IMR-90 (cell line): ENCODE data around the gene OGFOD3. TPM values are rescaled to one million over a fixed set of nuclear protein-coding genes. Genes with fewer than 3 reads are reported as not detected.

Experiments used
- ATAC-seq: fragments of 200-7000 bp; cut with Tn5 transposase; 2 replicates; pipeline ENCODE4 v1.9.1; 2020; ENCODE audit warnings: low read depth, mild to moderate bottlenecking, moderate library complexity
- BruUV-seq: library from RNA; stranded (reverse); fragments of 400-500 nt; replicated peaks from 2 replicates; lab custom pipeline; 2021; lab: Mats Ljungman, UMichigan
- CTCF ChIA-PET: fragments of 300-600 bp; formaldehyde crosslinking; extraction: SDS; loops from one replicate; lab custom pipeline; 2021; ENCODE audit warnings: antibody characterized with exemption; lab: Yijun Ruan, JAX
- POLR2A ChIA-PET: fragments of 300-600 bp; sonication (Branson Sonifier 250); formaldehyde crosslinking; loops from one replicate; lab custom pipeline; 2022; ENCODE audit warnings: antibody characterized with exemption; ENCODE audit not compliant: unreplicated experiment; lab: Charles Lee
- DNase-seq: peaks from one replicate; pipeline ENCODE4 v3.0.0; 2013
- H2AFZ ChIP-seq: replicated peaks from 2 replicates; pipeline ENCODE3; 2013; ENCODE audit warnings: low read length, mild to moderate bottlenecking; ENCODE audit not compliant: poor library complexity
- H2AK5ac ChIP-seq: 2 replicates; pipeline ENCODE4 v1.6.1; 2013; ENCODE audit warnings: low read depth, low read length, inconsistent platforms
- H2AK9ac ChIP-seq: replicated peaks from 2 replicates; pipeline ENCODE3; 2013; ENCODE audit warnings: mild to moderate bottlenecking, low read depth, low read length, moderate library complexity; ENCODE audit not compliant: poor library complexity
- H2BK120ac ChIP-seq: 2 replicates; pipeline ENCODE4 v1.6.1; 2013; ENCODE audit warnings: low read depth, low read length, inconsistent platforms
- H2BK15ac ChIP-seq: 3 replicates; pipeline ENCODE4 v1.6.1; 2013; ENCODE audit warnings: low read depth, low read length, inconsistent platforms
- H2BK20ac ChIP-seq: 2 replicates; pipeline ENCODE4 v1.6.1; 2013; ENCODE audit warnings: low read depth, mild to moderate bottlenecking, inconsistent platforms, low read length, moderate library complexity
- H2BK5ac ChIP-seq: 2 replicates; pipeline ENCODE4 v1.6.1; 2013; ENCODE audit warnings: mild to moderate bottlenecking, low read depth, low read length, inconsistent platforms; ENCODE audit not compliant: poor library complexity, severe bottlenecking
- H3K14ac ChIP-seq: replicated peaks from 2 replicates; pipeline ENCODE4 v1.6.1; 2013; ENCODE audit warnings: low read depth, low read length, inconsistent platforms
- H3K18ac ChIP-seq: 2 replicates; pipeline ENCODE4 v1.6.1; 2013; ENCODE audit warnings: low read depth, low read length, control low read depth
- H3K23ac ChIP-seq: 2 replicates; pipeline ENCODE4 v1.6.1; 2013; ENCODE audit warnings: low read depth, low read length, inconsistent platforms
- H3K27ac ChIP-seq: 2 replicates; pipeline ENCODE4 v1.5.1; 2013; ENCODE audit warnings: mild to moderate bottlenecking, control low read depth, low read length; ENCODE audit not compliant: insufficient read depth
- H3K27me3 ChIP-seq: 2 replicates; pipeline ENCODE4 v1.6.1; 2013; ENCODE audit warnings: low read length; ENCODE audit not compliant: control insufficient read depth, insufficient read depth
- H3K36me3 ChIP-seq: 2 replicates; pipeline ENCODE4 v1.6.1; 2013; ENCODE audit warnings: low read length, mixed read lengths; ENCODE audit not compliant: control insufficient read depth, insufficient read depth
- H3K4ac ChIP-seq: 2 replicates; pipeline ENCODE4 v1.6.1; 2013; ENCODE audit warnings: low read depth, low read length, inconsistent platforms
- H3K4me1 ChIP-seq: 2 replicates; pipeline ENCODE4 v1.6.1; 2013; ENCODE audit warnings: low read length, mixed read lengths; ENCODE audit not compliant: control insufficient read depth, insufficient read depth
- H3K4me2 ChIP-seq: 2 replicates; pipeline ENCODE4 v1.6.1; 2013; ENCODE audit warnings: low read depth, mild to moderate bottlenecking, control low read depth, low read length, moderate library complexity
- H3K4me3 ChIP-seq: 2 replicates; pipeline ENCODE4 v1.5.1; 2013; ENCODE audit warnings: low read depth, mild to moderate bottlenecking, control low read depth, low read length, moderate library complexity; ENCODE audit not compliant: insufficient read depth
- H3K56ac ChIP-seq: 2 replicates; pipeline ENCODE4 v1.6.1; 2013; ENCODE audit warnings: low read length, inconsistent platforms; ENCODE audit not compliant: insufficient read depth; ENCODE audit errors: extremely low read depth
- H3K79me1 ChIP-seq, 2 experiments: 2 replicates each; pipeline ENCODE4 v1.6.1; 2013; ENCODE audit warnings: low read length in 2 of 2, inconsistent platforms in 1 of 2, low read depth in 1 of 2
- H3K9ac ChIP-seq: 2 replicates; pipeline ENCODE4 v1.6.1; 2013; ENCODE audit warnings: low read depth, low read length, control low read depth
- H3K9me1 ChIP-seq: 2 replicates; pipeline ENCODE4 v1.6.1; 2013; ENCODE audit warnings: low read length, inconsistent platforms; ENCODE audit not compliant: insufficient read depth
- H3K9me3 ChIP-seq: 2 replicates; pipeline ENCODE4 v1.6.1; 2013; ENCODE audit warnings: low read length; ENCODE audit not compliant: control insufficient read depth, insufficient read depth
- H4K20me1 ChIP-seq: 2 replicates; pipeline ENCODE4 v1.6.1; 2013; ENCODE audit warnings: low read length, inconsistent platforms; ENCODE audit not compliant: insufficient read depth
- H4K5ac ChIP-seq: 2 replicates; pipeline ENCODE4 v1.6.1; 2013; ENCODE audit warnings: mild to moderate bottlenecking, low read depth, low read length, control low read depth
- H4K8ac ChIP-seq, 2 experiments: 2 replicates each; pipeline ENCODE4 v1.6.1; 2013; ENCODE audit warnings: low read depth in 2 of 2, low read length in 2 of 2, control low read depth in 1 of 2, inconsistent platforms in 1 of 2
- H4K91ac ChIP-seq: 2 replicates; pipeline ENCODE4 v1.6.1; 2013; ENCODE audit warnings: low read depth, low read length, inconsistent platforms; ENCODE audit not compliant: insufficient read depth
- BHLHE40 ChIP-seq: fragments of 150-350 bp; IDR thresholded peaks from 2 replicates; pipeline ENCODE4 v1.6.1; 2016; ENCODE audit warnings: mild to moderate bottlenecking, low read depth, low read length
- ELK1 ChIP-seq: fragments of 150-350 bp; IDR thresholded peaks from 2 replicates; pipeline ENCODE4 v1.6.1; 2016; ENCODE audit warnings: low read depth, mild to moderate bottlenecking, low read length, moderate library complexity, borderline replicate concordance
- MAZ ChIP-seq: IDR thresholded peaks from 2 replicates; pipeline ENCODE4 v1.6.1; 2012; ENCODE audit warnings: low read depth, mild to moderate bottlenecking, low read length, improper control_type of control experiment, moderate library complexity, borderline replicate concordance
- MXI1 ChIP-seq: IDR thresholded peaks from 2 replicates; pipeline ENCODE4 v1.6.1; 2012; ENCODE audit warnings: low read depth, mild to moderate bottlenecking, low read length, moderate library complexity, borderline replicate concordance
- RAD21 ChIP-seq: IDR thresholded peaks from 2 replicates; pipeline ENCODE4 v1.6.1; 2012; ENCODE audit warnings: low read length, improper control_type of control experiment
- RFX5 ChIP-seq: IDR thresholded peaks from 2 replicates; pipeline ENCODE4 v1.8.0; 2012; ENCODE audit warnings: low read depth, mild to moderate bottlenecking, low read length, moderate library complexity
- SMC3 ChIP-seq: fragments of 150-350 bp; IDR thresholded peaks from 2 replicates; pipeline ENCODE4 v1.6.1; 2016; ENCODE audit warnings: low read depth, mild to moderate bottlenecking, antibody characterized with exemption, low read length, moderate library complexity
- WGBS, 2 experiments: methylation state at CpG; one replicate each; pipeline versions ENCODE4 v1.1.5 to v1.1.7; 2013; ENCODE audit warnings: missing lambda C conversion rate in 2 of 2; ENCODE audit not compliant: insufficient read length in 1 of 2; ENCODE audit errors: extremely low coverage in 2 of 2; 5-methylcytosine and 5-hydroxymethylcytosine counted together
- dilution Hi-C: fragments of 300-500 bp; cut with HindIII; formaldehyde crosslinking; loops from one replicate; pipeline ENCODE4 v1.14.3; 2018; ENCODE audit warnings: low sequenced_read_pairs; ENCODE audit not compliant: unreplicated experiment
- in situ Hi-C: fragments of 300-500 bp; cut with MboI; formaldehyde crosslinking; loops from 3 replicates; pipeline ENCODE4 v1.14.3; 2019; ENCODE audit warnings: low sequenced_read_pairs, inconsistent platforms, mixed read lengths
- intact Hi-C: fragments of 100-400 bp; cut with micrococcal nuclease; formaldehyde crosslinking; loops from 2 replicates; pipeline ENCODE4 v1.10.0; 2022
- polyA plus RNA-seq, 3 experiments: library from polyadenylated mRNA; depleted of rRNA; stranded (reverse); fragments of >200 nt; gene quantifications; 2 replicates each; pipeline ENCODE4 v1.2.3, GENCODE V29; 2012; ENCODE audit warnings: low replicate concordance in 1 of 3
- total RNA-seq: library from RNA; depleted of rRNA; stranded (reverse); fragments of >200 nt; gene quantifications from 2 replicates; pipeline ENCODE4 v1.2.3, GENCODE V29; 2012

The OGFOD3 gene
- total and polyA plus RNA-seq, 2 of the 4 experiments (the other 2 are of a cell fraction) = 25.3 to 33.4 TPM

- H2BK15ac ChIP-seq = no peak overlapping the region
- H3K4me3 ChIP-seq = no peak overlapping the region
- H3K4ac ChIP-seq = no peak overlapping the region
- H3K79me1 ChIP-seq = peaks cover 0 to 30% of the 10 kb centered on the region in 2 experiments
- H3K9ac ChIP-seq = no peak overlapping the region
- no peak overlapping the region for H3K56ac ChIP-seq
- no peak overlapping the region for H4K91ac ChIP-seq
- H3K36me3 ChIP-seq = peaks cover 62% of the 10 kb centered on the region
- no TSS peak for BruUV-seq
- POLR2A ChIA-PET = no interaction called here
- no peak overlapping the region for H4K5ac ChIP-seq
- H3K9me1 ChIP-seq = peaks cover 3% of the 10 kb centered on the region; the same call in 1 of the 2 replicates
- no peak overlapping the region for H3K14ac ChIP-seq
- no peak overlapping the region for H2AFZ ChIP-seq
- H2AK9ac ChIP-seq = no peak overlapping the region
- no peak overlapping the region for H2BK20ac ChIP-seq
- no CpG with 5 or more reads among the region's 7 CpGs for WGBS, 2 experiments
- H2AK5ac ChIP-seq = no peak overlapping the region
- in situ Hi-C loops = no loop called here
- CTCF ChIA-PET = no interaction called here
- no peaks in the 10 kb centered on the region for H3K27me3 ChIP-seq
- no peak overlapping the region for H2BK120ac ChIP-seq
- H4K8ac ChIP-seq = no peak overlapping the region
- no peak for TF ChIP-seq SMC3
- TF ChIP-seq BHLHE40 = no peak
- TF ChIP-seq RAD21 = no peak
- TF ChIP-seq MXI1 = no peak
- TF ChIP-seq MAZ = no peak
- TF ChIP-seq RFX5 = no peak
- TF ChIP-seq ELK1 = no peak
- no peak overlapping the region for H3K27ac ChIP-seq
- H4K20me1 ChIP-seq = peaks cover 7% of the 10 kb centered on the region; the same call in 1 of the 2 replicates
- intact Hi-C loops = no loop called here
- DNase-seq = no peak
- H2BK5ac ChIP-seq = no peak overlapping the region
- no peak overlapping the region for H3K23ac ChIP-seq
- dilution Hi-C loops = no loop called here
- ATAC-seq = no peak
- H3K4me1 ChIP-seq = no peaks in the 10 kb centered on the region
- H3K4me2 ChIP-seq = no peak overlapping the region
- H3K9me3 ChIP-seq = no peaks in the 10 kb centered on the region
- no peak overlapping the region for H3K18ac ChIP-seq
These were observed 46.7 kb upstream of the OGFOD3 start for GRCh38 chr17:82465023-82465603.
